Neural cell (in vitro differentiated cells): Measurements from ENCODE around the gene SUPT3H. TPM values are rescaled to one million over a fixed set of nuclear protein-coding genes. Genes with fewer than 3 reads are reported as not detected.
A peak's percentile ranks its signal among the peaks of the same experiment; 100 is the strongest.

Source experiments
- H2AFZ ChIP-seq: fragments of 200-600, 300-800 bp; sonication (generic), shearing (Covaris generic); 2 replicates; pipeline ENCODE4 v1.6.0; 2014; ENCODE audit warnings: low read depth, mild to moderate bottlenecking, antibody characterized with exemption, low read length, moderate library complexity
- H3F3A ChIP-seq: fragments of 200-600 bp; shearing (Covaris generic); 2 replicates; pipeline ENCODE4 v1.6.1; 2016; ENCODE audit warnings: mild to moderate bottlenecking, moderate library complexity, mixed read lengths, antibody characterized with exemption, low read length; ENCODE audit not compliant: insufficient read depth, poor library complexity, severe bottlenecking
- H3K27ac ChIP-seq: fragments of 200-600, 300-800 bp; sonication (generic), shearing (Covaris generic); 2 replicates; pipeline ENCODE4 v1.5.1; 2014; ENCODE audit warnings: mild to moderate bottlenecking, low read length, moderate library complexity
- H3K27me3 ChIP-seq: fragments of 300-800, 200-600 bp; sonication (generic), shearing (Covaris generic); 2 replicates; pipeline ENCODE4 v1.6.0; 2014; ENCODE audit warnings: mild to moderate bottlenecking, low read depth, low read length, moderate library complexity; ENCODE audit not compliant: insufficient read depth
- H3K36me3 ChIP-seq: fragments of 300-800, 200-600 bp; sonication (generic), shearing (Covaris generic); 2 replicates; pipeline ENCODE4 v1.5.1; 2014; ENCODE audit warnings: mild to moderate bottlenecking, antibody characterized with exemption, low read length, moderate library complexity; ENCODE audit not compliant: insufficient read depth
- H3K4me2 ChIP-seq: fragments of 300-800, 200-600 bp; sonication (generic), shearing (Covaris generic); 2 replicates; pipeline ENCODE4 v1.6.0; 2014; ENCODE audit warnings: mild to moderate bottlenecking, low read length
- H3K4me3 ChIP-seq: fragments of 300-800, 200-600 bp; sonication (generic), shearing (Covaris generic); 2 replicates; pipeline ENCODE4 v1.5.1; 2014; ENCODE audit warnings: mild to moderate bottlenecking, low read length, moderate library complexity
- H3K79me2 ChIP-seq: fragments of 200-600 bp; shearing (Covaris generic); replicated peaks from 2 replicates; pipeline ENCODE4 v1.6.0; 2014; ENCODE audit warnings: mild to moderate bottlenecking, low read length, moderate library complexity; ENCODE audit not compliant: insufficient read depth
- H3K9ac ChIP-seq: fragments of 300-800, 200-600 bp; sonication (generic), shearing (Covaris generic); 2 replicates; pipeline ENCODE4 v1.6.1; 2016; ENCODE audit warnings: mild to moderate bottlenecking, low read length, mixed read lengths
- H3K9me2 ChIP-seq: fragments of 200-600 bp; shearing (Covaris generic); 2 replicates; pipeline ENCODE4 v1.6.1; 2016; ENCODE audit warnings: mild to moderate bottlenecking, low read length, mixed read lengths; ENCODE audit not compliant: insufficient read depth
- H3K9me3 ChIP-seq: fragments of 200-600, 300-800 bp; sonication (generic), shearing (Covaris generic); 2 replicates; pipeline ENCODE4 v1.6.1; 2016; ENCODE audit warnings: mild to moderate bottlenecking, mixed run types, low read length, moderate library complexity, mixed read lengths
- H4K20me1 ChIP-seq: fragments of 200-600 bp; shearing (Covaris generic); 2 replicates; pipeline ENCODE4 v1.6.1; 2016; ENCODE audit warnings: mild to moderate bottlenecking, mixed run types; ENCODE audit not compliant: insufficient read depth
- EP300 ChIP-seq: fragments of 450-650 bp; conservative IDR thresholded peaks from 2 replicates; pipeline ENCODE4 v1.6.1; 2014; ENCODE audit warnings: antibody characterized with exemption, mild to moderate bottlenecking, moderate library complexity; ENCODE audit not compliant: poor library complexity, severe bottlenecking
- EZH2 ChIP-seq: fragments of 200-600, 300-800 bp; shearing (Covaris generic), sonication (generic); IDR thresholded peaks from 2 replicates; pipeline ENCODE4 v1.6.1; 2014; ENCODE audit warnings: antibody characterized with exemption, low read length, borderline replicate concordance, mild to moderate bottlenecking; ENCODE audit not compliant: insufficient read depth, poor library complexity, severe bottlenecking
- MXI1 ChIP-seq: fragments of 450-650 bp; conservative IDR thresholded peaks from 2 replicates; pipeline ENCODE4 v1.6.1; 2014; ENCODE audit warnings: antibody characterized with exemption, mild to moderate bottlenecking; ENCODE audit not compliant: poor library complexity, severe bottlenecking
- POLR2AphosphoS5 ChIP-seq: IDR thresholded peaks from 2 replicates; pipeline ENCODE4 v1.6.1; 2012
- RAD21 ChIP-seq: fragments of 450-650 bp; conservative IDR thresholded peaks from 2 replicates; pipeline ENCODE4 v1.6.1; 2014; ENCODE audit warnings: antibody characterized with exemption, mild to moderate bottlenecking, moderate library complexity
- SMC3 ChIP-seq: fragments of 450-650 bp; conservative IDR thresholded peaks from 2 replicates; pipeline ENCODE4 v1.6.1; 2014; ENCODE audit warnings: antibody characterized with exemption, mild to moderate bottlenecking, moderate library complexity; ENCODE audit not compliant: poor library complexity
- TAF1 ChIP-seq: IDR thresholded peaks from 2 replicates; pipeline ENCODE4 v1.6.1; 2012; ENCODE audit warnings: low read depth
- polyA plus RNA-seq: library from polyadenylated mRNA; depleted of rRNA; stranded (reverse); fragments of >200 nt; gene quantifications from 2 replicates; pipeline ENCODE4 v1.2.3, GENCODE V29; 2014
- TF ChIP-seq, protein P1 (sequence below): IDR thresholded peaks from 2 replicates; pipeline ENCODE4 v1.6.1; 2012; ENCODE audit warnings: borderline replicate concordance
- TF ChIP-seq, protein P2 (sequence below): fragments of 450-650 bp; IDR thresholded peaks from 2 replicates; pipeline ENCODE4 v1.5.1; 2014; ENCODE audit warnings: antibody characterized with exemption, mild to moderate bottlenecking, moderate library complexity; ENCODE audit not compliant: poor library complexity, severe bottlenecking

Gene SUPT3H
- polyA plus RNA-seq, 1 donor from 2014 or later, result 6.8 TPM

DNA sequence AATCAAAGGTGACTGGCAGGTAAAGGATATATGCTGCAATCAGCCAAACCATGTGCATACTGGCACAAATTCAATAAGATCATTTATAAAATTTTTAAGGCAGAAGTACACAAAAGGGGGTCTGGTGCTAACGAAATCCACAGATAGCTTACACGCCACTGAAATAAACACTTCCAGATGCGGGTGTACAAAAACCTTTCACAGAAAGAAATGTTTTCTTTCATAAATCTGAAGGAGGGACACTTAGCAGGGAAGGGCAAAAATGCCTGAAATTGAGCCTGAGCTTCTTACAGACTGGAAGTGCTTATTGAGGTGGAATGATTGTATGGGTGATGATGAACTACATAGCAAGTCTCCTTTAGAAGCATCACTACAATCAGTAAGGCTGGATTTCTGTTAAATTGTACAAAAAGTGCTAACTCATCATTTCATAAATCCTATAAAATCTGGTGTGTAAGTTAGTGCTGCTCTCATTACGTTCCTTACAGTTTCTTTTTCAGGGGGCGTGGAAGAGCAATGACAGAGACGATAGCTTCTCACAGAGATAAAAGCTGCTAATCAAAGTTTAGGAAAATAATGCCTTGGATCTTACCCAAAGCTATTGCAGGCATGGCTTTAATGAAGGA is 458.9 kb downstream of the SUPT3H start:
- Histone ChIP-seq H3K9me3 (no peaks in the 10 kb centered on the region), H3K36me3 (no peaks in the 10 kb centered on the region), H3K4me3 (no peak overlapping the region), H3F3A (no peaks in the 10 kb centered on the region), H3K9ac (no peak overlapping the region), H2AFZ (no peak overlapping the region), H3K27me3 (no peaks in the 10 kb centered on the region), H3K9me2 (no peaks in the 10 kb centered on the region), H3K4me2 (no peak overlapping the region), H3K79me2 (no peaks in the 10 kb centered on the region), H4K20me1 (no peaks in the 10 kb centered on the region), H3K27ac (no peak overlapping the region)
- TF ChIP-seq RAD21, result no peak
- no peak for TF ChIP-seq MXI1
- no peak for TF ChIP-seq EZH2
- no peak for TF ChIP-seq EP300
- TF ChIP-seq SMC3, result no peak
- TF ChIP-seq, protein P1, sequence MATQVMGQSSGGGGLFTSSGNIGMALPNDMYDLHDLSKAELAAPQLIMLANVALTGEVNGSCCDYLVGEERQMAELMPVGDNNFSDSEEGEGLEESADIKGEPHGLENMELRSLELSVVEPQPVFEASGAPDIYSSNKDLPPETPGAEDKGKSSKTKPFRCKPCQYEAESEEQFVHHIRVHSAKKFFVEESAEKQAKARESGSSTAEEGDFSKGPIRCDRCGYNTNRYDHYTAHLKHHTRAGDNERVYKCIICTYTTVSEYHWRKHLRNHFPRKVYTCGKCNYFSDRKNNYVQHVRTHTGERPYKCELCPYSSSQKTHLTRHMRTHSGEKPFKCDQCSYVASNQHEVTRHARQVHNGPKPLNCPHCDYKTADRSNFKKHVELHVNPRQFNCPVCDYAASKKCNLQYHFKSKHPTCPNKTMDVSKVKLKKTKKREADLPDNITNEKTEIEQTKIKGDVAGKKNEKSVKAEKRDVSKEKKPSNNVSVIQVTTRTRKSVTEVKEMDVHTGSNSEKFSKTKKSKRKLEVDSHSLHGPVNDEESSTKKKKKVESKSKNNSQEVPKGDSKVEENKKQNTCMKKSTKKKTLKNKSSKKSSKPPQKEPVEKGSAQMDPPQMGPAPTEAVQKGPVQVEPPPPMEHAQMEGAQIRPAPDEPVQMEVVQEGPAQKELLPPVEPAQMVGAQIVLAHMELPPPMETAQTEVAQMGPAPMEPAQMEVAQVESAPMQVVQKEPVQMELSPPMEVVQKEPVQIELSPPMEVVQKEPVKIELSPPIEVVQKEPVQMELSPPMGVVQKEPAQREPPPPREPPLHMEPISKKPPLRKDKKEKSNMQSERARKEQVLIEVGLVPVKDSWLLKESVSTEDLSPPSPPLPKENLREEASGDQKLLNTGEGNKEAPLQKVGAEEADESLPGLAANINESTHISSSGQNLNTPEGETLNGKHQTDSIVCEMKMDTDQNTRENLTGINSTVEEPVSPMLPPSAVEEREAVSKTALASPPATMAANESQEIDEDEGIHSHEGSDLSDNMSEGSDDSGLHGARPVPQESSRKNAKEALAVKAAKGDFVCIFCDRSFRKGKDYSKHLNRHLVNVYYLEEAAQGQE, result no peak
- no peak for TF ChIP-seq TAF1
- TF ChIP-seq, protein P2, sequence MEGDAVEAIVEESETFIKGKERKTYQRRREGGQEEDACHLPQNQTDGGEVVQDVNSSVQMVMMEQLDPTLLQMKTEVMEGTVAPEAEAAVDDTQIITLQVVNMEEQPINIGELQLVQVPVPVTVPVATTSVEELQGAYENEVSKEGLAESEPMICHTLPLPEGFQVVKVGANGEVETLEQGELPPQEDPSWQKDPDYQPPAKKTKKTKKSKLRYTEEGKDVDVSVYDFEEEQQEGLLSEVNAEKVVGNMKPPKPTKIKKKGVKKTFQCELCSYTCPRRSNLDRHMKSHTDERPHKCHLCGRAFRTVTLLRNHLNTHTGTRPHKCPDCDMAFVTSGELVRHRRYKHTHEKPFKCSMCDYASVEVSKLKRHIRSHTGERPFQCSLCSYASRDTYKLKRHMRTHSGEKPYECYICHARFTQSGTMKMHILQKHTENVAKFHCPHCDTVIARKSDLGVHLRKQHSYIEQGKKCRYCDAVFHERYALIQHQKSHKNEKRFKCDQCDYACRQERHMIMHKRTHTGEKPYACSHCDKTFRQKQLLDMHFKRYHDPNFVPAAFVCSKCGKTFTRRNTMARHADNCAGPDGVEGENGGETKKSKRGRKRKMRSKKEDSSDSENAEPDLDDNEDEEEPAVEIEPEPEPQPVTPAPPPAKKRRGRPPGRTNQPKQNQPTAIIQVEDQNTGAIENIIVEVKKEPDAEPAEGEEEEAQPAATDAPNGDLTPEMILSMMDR, result no peak
- TF ChIP-seq POLR2AphosphoS5, result no peak

DNA sequence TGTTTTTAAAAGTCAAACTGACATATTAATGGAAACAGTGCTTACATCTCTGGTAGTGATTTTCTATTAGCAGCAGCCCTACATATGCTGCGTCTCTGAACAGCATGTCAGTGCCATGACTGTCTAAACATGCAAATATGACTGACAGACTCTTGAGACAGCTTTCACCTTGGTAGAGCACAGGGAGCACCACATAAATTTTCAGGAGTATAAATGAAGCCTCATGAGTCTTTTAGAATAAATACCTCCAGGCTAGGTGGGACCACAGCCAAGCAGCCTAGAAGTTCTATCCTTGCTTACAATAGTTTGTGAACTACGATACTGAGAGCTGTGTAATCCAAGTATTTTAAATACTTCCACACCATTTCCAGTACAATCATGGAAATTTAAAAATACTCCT is 460.3 kb downstream of the SUPT3H start:
- Histone ChIP-seq H3K4me3 (no peak overlapping the region), H3K9ac (no peak overlapping the region)

More for the DNA sequence above, 460.3 kb downstream of the SUPT3H start:
- Histone ChIP-seq H3K9me3 (no peaks in the 10 kb centered on the region), H3K9me2 (no peaks in the 10 kb centered on the region), H3K27ac (no peak overlapping the region), H3K27me3 (no peaks in the 10 kb centered on the region), H3F3A (no peaks in the 10 kb centered on the region), H2AFZ (no peak overlapping the region), H4K20me1 (no peaks in the 10 kb centered on the region), H3K79me2 (no peaks in the 10 kb centered on the region), H3K4me2 (no peak overlapping the region), H3K36me3 (no peaks in the 10 kb centered on the region)
- TF ChIP-seq EP300, result peak; percentile 33
- no peak for TF ChIP-seq EZH2
- TF ChIP-seq POLR2AphosphoS5, result peak; percentile 30
